KBM-7 (cell line): ENCODE data around the gene CPNE5.

Source experiments
- DNase-seq: peaks from one replicate; pipeline ENCODE4 v3.0.0-alpha.2; 2015
- in situ Hi-C: fragments of 300-500 bp; cut with MboI; formaldehyde crosslinking; loops from 2 replicates; pipeline ENCODE4 v1.14.3; 2020; ENCODE audit warnings: low sequenced_read_pairs, low pct_unique_long_range_greater_than_20kb, mixed read lengths

The CPNE5 gene

DNA sequence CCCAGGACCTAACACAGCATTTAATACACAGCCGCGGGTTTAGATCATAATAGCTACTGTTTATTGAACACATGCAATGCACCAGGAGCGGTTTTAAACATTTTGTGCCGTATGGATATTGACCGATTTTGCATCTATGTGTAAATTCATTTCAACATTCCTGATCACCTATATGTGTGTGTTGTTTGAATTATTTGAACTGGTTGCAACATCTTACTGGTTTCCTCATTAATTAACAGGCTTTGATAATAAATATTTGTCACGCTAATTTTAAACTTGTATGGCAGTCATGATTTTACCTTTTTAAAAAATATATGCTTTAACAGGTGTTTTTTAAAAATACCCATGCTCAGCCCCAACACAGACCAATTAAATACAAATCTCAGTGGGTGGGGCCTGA, 35.8 kb downstream of the CPNE5 start:
- in situ Hi-C loops = no loop called here
- DNase-seq = no peak

DNA sequence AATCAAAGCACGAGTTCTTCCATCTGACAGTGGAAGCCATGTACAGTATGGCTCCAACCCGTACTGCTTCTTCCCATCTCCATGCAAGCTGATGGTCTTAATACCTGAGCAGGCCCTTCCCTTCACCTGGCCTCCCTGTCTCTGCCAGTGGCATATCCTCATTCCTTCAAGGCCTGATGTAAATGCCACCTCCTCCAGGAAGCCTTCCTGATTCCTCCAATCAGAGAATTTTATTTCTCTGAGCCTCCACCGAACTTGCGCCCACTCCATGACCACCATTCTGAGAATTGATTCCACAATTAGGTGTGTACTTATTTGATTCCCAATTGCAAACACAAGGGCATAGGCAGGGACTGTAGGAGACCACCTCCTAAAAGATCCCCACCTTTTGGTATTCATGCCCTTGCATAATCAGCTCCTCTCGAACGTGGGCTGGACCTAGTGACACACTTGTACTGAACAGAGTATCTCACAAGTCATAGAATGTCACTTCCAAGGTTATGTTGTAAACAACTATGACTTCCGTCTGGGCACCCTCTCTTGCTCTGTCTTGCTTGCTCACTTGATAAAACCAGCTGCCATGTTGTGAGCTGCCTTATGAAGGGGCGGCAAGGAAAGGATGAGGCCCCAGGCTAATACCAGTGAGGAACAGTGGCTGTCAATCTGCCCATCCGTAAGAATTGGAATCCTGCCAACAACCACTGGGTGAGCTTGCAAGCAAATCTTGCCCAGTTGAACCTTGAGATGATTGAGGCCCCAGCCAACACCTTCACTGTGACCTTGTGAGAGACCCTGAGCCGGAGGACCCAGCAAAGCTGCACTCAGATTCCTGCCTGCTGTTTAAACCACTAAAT, 38.8 kb downstream of the CPNE5 start:
- in situ Hi-C loops = no loop called here
- DNase-seq = no peak

DNA sequence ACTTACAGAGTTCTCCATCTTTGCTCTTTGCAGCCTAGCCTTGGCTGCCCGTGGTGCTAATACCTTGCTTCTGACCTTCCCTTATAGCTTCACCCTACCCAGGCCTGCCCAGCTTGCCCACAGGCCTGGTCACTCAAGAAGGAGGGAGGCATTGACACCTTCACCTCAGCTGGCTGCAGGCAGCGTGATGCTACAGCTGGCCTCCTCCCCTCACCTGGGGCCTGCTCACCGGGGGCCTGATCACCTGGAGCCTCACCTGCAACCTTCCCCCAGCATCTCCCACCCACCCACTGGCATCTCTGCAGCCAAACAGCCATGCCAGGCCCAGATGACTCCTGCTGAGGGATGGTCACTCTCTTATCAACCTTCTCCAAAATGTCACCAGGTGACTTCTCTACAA, 40.4 kb downstream of the CPNE5 start:
- in situ Hi-C loops = no loop called here
- no peak for DNase-seq

DNA sequence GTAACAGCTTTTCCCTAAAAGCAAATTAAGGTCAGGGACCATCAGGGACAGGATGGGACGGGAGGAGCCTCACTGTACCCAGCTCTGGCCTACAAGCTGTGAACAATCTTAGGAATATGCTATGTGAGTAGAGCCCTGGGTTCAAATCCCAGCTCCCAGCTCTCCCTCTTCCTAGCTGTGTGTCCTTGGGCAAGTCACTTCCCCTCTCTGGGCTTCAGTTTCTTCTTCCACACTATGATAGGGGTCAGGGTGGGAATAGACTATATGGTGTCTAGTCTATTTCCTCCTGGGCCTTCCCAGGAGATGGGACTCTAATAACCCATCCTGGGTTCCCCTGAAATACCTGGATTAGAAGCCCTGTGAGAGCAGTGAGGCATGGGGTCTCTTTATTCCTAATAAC, 41.6 kb downstream of the CPNE5 start:
- in situ Hi-C loops = no loop called here

DNA sequence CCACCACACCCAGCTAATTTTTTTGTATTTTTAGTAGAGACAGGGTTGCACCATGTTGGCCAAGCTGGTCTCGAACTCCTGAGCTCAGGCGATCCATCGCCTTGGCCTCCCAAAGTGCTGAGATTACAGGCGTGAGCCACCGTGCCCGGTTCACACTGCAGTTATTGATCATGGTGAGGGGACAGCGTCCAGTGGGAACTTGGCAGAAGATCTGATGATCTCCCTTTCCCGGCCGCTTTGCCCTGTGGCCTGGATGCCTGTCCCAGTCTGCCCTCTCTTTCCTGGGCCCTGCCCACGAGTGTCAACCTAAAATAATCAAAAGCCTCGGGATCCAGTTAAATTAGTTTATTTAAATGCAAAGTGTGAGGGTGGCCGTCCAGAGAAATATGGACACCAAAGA, 42.2 kb downstream of the CPNE5 start:
- no peak for DNase-seq
- in situ Hi-C loops = no loop called here

More for the DNA sequence above, 41.6 kb downstream of the CPNE5 start:
- DNase-seq = no peak

DNA sequence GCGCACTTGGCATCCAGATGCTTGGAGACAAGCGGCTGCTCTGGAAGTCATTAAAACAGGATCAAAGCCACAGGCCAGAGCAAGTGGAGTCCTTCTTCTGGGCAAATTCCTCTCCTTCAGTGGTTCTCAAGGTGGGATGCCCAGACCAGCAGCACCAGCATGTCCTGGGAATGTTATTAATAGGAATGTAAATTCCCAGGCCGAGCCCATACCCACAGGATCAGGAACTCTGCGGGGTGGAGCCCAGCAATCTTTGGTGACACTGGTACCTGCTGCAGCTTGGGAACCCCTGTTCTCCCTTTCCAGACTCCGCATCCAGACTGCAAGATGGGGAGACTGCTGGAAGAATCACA, 44.6 kb downstream of the CPNE5 start:
- in situ Hi-C loops = no loop called here
- no peak for DNase-seq

DNA sequence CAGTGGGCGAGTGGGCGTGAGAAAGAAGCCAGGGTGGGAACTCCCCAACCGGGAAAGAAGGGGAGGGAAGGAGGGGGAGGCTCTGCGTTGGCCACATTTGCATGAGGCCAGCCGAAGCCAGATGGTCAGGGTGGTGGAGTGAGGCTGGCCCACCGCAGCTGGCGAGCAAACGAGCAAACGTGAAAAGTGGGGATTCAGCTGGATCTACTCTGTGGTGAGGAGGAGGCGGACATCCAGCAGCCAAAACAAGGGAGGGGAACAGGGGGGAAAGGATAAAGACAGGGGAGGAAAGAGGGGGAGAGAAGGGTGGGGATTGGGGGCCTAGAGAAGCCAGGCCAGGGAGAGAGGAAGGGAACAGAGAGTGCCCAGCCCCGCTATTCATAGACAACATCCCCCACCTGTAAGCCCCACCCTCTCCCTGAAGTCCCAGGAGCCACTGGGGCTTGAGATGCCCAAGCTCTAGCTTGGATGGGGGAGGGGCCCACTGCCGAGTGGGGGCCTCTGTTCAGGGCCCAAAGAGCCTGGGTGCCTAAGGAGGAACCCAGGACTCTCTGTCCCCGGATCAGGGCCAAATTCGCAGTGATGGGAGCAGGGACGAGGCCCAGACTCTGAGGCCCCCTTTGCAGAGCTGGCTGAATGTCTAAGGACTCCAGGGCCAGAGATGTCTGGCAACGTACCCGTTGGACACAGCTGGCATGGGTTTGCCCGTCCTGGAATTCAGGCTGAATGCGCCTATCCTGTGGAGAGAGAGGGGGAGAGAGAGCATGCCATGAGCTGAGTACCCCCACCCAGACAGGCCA, 45.1 kb downstream of the CPNE5 start:
- in situ Hi-C loops = no loop called here
- DNase-seq = no peak

DNA sequence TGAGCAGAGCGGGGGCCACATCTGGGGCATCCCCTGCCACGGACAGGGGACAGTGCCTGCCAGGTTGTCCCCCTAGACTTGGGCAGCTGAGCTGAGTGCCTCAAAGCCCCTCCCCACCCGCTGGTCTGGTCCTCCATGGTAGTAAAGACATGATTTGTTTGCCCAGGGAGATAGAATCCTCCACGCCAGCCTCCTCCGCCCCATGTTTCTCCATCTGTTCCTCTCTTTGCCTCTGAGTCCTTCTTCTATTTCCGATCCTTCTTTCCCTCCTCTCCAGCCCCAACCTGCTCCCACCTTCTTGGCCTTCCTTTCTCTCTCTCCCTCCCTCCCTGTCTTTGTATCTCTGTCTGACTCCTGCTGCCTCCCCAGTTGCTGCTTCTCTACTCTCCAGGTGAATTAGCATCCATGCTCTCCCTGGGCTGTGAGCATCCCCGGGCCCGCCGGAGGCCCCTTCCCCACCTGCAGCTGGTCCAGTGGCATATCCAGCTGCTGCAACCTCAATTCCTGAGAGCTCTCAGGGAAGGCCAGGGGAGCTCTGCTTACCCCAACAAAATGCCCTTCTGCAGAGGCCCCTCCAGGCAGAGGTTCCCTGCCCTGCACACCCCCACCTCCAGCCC, 45.8 kb downstream of the CPNE5 start:
- in situ Hi-C loops = no loop called here
- DNase-seq = no peak

DNA sequence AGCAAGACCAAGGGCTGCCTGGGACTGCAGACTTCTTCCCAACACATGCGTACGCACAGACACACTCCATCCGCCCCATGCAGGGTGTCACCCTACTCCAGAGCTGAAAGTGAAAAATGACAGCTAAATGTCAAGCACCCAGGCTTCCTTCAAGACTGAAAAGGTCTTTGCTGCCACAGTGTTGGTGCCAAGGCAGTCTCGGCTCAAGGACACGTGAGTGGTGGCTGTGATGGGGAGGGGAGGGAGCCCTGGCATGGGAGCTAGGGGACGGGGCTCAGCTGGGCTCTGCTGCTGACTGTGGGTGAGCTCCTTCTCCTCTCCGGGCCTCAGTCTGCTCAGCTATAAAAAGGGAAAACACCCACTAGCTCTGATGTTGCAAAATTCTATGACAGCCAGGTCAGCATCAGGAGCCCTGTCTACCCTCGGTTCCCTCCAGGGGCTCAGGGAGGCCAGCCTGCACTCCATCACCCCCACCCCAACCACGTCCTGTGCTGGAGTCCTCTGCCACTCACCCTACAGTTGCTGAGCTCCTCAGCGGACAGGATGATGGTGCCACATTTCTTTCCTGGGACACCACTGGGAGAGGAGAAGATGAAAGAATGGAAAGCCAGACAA, 47.6 kb downstream of the CPNE5 start:
- DNase-seq = no peak
- in situ Hi-C loops = no loop called here

DNA sequence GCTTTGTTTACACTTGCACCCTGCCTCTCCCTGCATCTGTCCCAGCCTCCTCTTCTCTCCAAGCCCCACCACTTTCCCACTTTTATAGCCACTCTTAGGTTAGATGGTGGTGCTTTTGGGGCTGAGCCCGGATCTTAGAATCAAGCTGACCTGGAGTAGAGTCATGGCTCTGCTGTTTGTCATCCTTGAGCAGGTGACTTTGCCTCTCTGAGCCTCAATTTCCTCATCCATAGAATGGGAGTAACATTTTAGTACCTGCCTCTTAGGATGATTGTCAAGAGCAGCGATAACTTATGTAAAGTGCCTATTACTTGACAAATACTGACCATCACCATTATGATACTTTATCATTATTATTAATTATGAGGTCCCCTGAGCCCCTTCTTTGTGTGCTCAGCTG, 48.2 kb downstream of the CPNE5 start:
- DNase-seq = no peak

DNA sequence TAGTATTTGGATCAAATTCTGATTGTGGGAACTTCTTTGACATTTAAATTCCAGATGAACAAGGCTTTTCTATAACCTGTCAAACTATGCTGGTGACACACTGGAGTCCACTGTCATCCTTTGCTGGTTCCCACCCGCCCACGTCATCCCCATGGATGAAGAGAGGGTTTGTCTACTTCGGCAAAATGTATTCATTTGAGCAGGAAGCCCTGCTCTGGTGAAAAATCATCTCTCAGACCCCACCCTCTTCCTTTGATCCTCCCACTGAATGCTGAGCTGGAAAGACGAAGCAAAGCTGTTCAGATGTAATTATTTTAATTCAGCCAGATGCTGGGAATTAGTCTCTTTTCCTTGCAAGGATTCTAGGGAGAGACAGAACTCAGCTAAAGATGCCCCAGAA, 50.5 kb downstream of the CPNE5 start:
- DNase-seq = no peak
- in situ Hi-C loops = no loop called here

More for the DNA sequence above, 48.2 kb downstream of the CPNE5 start:
- in situ Hi-C loops = no loop called here

DNA sequence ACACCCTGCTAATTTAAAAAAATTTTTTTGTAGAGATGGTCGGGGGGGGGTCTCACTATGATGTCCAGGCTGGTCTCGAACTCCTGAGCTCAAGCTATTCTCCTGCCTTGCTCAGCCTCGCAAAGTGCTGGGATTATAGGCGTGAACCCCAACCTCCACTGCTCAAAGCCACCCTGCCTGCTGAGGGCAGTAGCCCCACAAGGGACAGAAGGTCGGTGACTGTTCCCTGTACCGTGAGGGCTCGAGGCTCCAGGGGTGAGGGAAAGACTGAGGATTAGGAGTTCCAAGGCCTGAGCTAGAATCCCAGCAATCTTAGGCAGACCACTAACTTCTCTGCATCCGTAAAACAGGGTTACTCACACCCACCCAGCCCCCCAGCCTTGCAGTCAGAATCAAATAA, 51.1 kb downstream of the CPNE5 start:
- in situ Hi-C loops = no loop called here
- DNase-seq = no peak

DNA sequence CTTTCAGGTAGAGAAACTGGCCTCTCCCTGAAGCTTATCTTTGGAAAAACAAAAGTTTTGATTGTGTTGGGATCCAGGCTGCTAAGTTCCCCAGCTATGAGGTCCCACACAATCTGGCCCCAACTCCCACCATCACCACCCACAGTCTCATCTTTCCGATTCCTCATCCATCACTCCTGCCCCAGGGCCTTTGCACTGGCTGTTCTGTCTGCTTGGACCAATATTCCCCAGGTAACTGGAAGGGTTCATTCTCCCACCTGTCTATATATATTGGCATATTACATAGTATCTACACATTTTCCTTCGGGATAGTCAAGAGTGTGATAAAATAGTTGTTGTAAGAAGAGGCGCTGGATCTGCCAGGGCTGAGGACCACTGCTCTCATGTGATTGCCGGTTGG, 52.0 kb downstream of the CPNE5 start:
- in situ Hi-C loops = no loop called here
- DNase-seq = no peak

DNA sequence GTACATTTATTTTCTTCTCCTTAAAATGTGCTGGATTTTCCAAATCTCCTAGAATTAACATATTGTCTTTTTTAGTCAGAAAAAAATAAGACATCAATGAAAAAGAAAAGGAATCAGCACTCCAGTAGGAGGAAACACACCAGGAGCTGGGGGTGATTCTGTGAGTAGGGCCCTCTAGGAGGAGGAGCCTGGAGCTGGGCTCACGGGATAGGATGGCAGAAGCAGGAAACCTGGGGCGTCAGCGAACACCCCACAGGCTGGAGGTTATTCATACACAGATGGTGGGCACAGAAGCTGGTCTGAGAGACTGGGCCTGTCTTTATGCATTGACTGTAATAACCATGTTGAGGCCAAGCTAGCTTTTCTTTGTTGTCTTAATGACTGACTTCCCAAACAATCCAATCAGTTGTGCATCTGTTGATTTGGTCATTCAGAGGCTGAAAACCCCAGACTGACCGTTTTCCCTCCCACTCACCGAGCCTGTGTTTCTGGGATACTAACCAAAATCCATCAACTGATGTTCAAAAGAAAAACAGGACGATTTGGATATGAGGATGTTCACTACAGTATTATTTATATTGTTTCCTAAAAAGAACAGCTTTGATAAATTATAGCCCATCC, 53.1 kb downstream of the CPNE5 start:
- DNase-seq = no peak
- in situ Hi-C loops = no loop called here

DNA sequence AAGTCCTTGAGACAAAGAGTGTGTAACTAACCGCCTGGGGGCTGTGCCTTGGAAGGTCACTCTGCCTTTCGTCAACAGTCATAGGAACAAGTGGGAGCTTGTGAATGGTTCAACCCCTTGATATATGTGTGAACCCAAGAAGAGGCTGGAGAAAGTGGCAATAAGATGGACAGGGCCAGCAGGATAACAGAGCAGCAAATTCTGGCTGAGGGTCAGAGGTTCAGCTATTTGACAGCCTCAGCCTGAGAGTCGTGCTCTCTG, 54.9 kb downstream of the CPNE5 start:
- DNase-seq = no peak
- in situ Hi-C loops = no loop called here

DNA sequence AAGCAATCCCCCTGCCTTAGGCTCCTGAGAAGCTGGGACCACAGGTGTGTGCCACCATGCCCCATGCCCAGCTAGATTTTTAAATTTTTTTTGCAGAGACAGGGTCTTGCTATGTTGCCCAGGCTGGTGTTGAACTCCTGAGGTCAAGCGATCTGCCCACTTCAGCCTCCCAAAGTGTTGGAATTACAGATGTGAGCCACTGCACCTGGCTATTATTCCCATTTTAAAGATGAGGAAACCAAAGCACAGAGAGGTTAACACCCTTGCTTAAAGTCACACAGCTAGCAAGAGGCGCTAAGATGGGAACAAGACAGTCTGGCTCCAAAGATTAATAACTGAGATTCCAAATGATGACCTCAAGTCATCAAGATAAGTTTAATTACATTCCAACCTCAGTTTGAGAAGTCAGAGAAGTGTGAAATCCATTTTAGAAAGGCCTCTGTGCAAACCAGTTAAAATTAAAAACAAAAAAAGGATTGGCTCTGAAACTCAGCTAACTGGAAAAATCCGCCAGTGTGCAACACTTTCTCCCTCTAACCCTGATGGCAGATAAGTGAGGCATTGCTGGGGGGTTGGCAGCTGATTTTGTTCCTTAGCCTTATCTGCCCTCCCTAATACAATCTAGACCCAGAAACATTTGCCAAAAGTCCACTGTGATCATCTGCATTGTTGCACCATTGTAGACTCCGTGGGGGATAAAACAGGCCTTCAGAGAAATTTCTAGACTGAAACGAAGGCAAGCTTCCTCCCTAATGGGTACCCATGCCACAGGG, 55.5 kb downstream of the CPNE5 start:
- DNase-seq = no peak
- in situ Hi-C loops = no loop called here

DNA sequence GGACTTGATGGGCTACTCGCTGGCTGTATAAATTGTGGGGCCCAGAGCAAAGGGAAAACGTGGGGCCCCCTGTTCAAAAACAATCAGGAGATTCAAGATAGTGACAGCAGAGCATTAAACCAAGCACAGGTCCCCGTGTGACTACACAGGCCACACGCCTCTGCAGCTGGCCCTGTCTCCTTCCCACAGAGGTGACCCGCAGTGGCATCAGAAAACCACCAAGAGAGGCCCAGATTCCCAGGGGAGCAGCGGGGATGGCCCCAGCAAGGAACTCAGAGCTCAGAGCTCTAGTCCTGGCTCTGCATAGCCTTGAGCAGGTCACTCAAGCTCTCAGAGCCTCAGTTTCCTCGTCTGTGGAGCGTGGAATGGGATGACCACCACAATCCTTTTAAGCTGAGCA, 57.6 kb downstream of the CPNE5 start:
- in situ Hi-C loops = no loop called here
- no peak for DNase-seq

DNA sequence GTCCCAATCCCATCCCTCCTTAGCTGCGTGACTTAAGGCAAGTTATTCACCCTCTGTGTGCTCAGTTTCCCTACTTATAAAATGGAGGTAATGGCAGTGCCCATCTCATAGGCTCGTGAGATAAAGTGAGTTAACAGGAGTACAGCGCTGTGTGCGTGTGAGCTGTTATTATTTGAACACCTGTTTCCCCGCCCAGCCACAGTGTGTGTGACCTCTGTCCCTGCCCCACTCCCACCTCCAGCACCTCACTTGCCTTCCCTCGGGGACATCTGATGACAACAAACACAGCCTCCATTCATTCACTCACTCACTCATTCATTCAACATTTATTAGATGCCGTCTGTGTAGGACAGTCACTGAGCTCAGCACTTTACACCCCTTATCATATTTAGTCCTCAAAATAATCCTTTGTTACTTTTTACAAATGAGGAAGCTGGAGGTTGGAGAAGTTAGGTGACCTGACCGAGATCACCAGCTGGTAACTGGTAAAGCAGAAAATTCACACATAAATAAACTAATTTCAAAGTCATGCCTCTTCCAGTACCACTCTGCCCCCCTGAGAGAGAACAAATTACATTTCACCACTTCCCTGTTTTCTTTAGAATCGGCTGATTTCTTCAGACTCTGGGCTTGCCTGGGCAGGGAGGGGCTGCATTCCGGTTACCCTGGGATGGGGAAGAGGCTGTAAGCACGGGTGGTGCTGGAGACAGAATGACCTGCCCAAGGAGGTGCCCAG, 58.6 kb downstream of the CPNE5 start:
- in situ Hi-C loops = no loop called here
- peak; percentile 77 for DNase-seq
